Measurements from ENCODE around the gene SLC35F3.

Gene SLC35F3

GRCh38 chr1:234078143-234078542 lies 173.7 kb downstream of the SLC35F3 start:
- no peak for TF ChIP-seq EZH2phosphoT487 (IDR thresholded peaks at IDR 0.05; ENCODE audit: borderline replicate concordance, low read length)
- TF ChIP-seq, protein P1, sequence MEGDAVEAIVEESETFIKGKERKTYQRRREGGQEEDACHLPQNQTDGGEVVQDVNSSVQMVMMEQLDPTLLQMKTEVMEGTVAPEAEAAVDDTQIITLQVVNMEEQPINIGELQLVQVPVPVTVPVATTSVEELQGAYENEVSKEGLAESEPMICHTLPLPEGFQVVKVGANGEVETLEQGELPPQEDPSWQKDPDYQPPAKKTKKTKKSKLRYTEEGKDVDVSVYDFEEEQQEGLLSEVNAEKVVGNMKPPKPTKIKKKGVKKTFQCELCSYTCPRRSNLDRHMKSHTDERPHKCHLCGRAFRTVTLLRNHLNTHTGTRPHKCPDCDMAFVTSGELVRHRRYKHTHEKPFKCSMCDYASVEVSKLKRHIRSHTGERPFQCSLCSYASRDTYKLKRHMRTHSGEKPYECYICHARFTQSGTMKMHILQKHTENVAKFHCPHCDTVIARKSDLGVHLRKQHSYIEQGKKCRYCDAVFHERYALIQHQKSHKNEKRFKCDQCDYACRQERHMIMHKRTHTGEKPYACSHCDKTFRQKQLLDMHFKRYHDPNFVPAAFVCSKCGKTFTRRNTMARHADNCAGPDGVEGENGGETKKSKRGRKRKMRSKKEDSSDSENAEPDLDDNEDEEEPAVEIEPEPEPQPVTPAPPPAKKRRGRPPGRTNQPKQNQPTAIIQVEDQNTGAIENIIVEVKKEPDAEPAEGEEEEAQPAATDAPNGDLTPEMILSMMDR (IDR thresholded peaks at IDR 0.05; ENCODE audit: low read depth, low read length, poor library complexity, severe bottlenecking) = no peak
- no peak overlapping the region for H3K27ac ChIP-seq (ENCODE audit: low read depth, low read length)

GRCh38 chr1:234079896-234080295 lies 175.4 kb downstream of the SLC35F3 start:
- H3K4me2 ChIP-seq (ENCODE audit: low read length) = no peak overlapping the region
- H3K4me3 ChIP-seq (ENCODE audit: low read length) = no peak overlapping the region
- H3K27me3 ChIP-seq (ENCODE audit: control insufficient read depth, low read length) = 0 out of 2 replicates have a peak, but pooled peaks cover 2% of the 10 kb centered on the region
- TF ChIP-seq, protein P1 (IDR thresholded peaks at IDR 0.05; ENCODE audit: low read depth, low read length, poor library complexity, severe bottlenecking) = no peak
- no peak for TF ChIP-seq EZH2phosphoT487 (IDR thresholded peaks at IDR 0.05; ENCODE audit: borderline replicate concordance, low read length)
- no peaks in the 10 kb centered on the region for H3K9me2 ChIP-seq (replicated peaks; ENCODE audit: control insufficient read depth, low read length)
- no peaks in the 10 kb centered on the region for H4K20me1 ChIP-seq (ENCODE audit: control insufficient read depth, insufficient read depth, low read depth, low read length)
- no peaks in the 10 kb centered on the region for H3K79me2 ChIP-seq (ENCODE audit: control insufficient read depth, low read length)
- H3K27ac ChIP-seq (ENCODE audit: low read depth, low read length) = no peak overlapping the region
- H3F3A ChIP-seq (ENCODE audit: control insufficient read depth, insufficient read depth) = no peaks in the 10 kb centered on the region
- H3K9me3 ChIP-seq (ENCODE audit: control insufficient read depth, insufficient read depth, low read length) = no peaks in the 10 kb centered on the region
- H3K36me3 ChIP-seq (ENCODE audit: control insufficient read depth, low read length) = no peaks in the 10 kb centered on the region
- H3K4me1 ChIP-seq (ENCODE audit: control insufficient read depth, low read length) = no peaks in the 10 kb centered on the region

More at GRCh38 chr1:234078143-234078542, 173.7 kb downstream of the SLC35F3 start:
- Histone ChIP-seq H3K4me3 (ENCODE audit: low read length) (no peak overlapping the region), H3K9me2 (replicated peaks; ENCODE audit: control insufficient read depth, low read length) (no peaks in the 10 kb centered on the region), H3K9me3 (ENCODE audit: control insufficient read depth, insufficient read depth, low read length) (no peaks in the 10 kb centered on the region), H3K79me2 (ENCODE audit: control insufficient read depth, low read length) (no peaks in the 10 kb centered on the region), H4K20me1 (ENCODE audit: control insufficient read depth, insufficient read depth, low read depth, low read length) (no peaks in the 10 kb centered on the region), H3F3A (ENCODE audit: control insufficient read depth, insufficient read depth) (no peaks in the 10 kb centered on the region), H3K4me1 (ENCODE audit: control insufficient read depth, low read length) (no peaks in the 10 kb centered on the region), H3K4me2 (ENCODE audit: low read length) (no peak overlapping the region), H3K36me3 (ENCODE audit: control insufficient read depth, low read length) (no peaks in the 10 kb centered on the region), H3K27me3 (ENCODE audit: control insufficient read depth, low read length) (0 out of 2 replicates have a peak, but pooled peaks cover under 1% of the 10 kb centered on the region)

DNA sequence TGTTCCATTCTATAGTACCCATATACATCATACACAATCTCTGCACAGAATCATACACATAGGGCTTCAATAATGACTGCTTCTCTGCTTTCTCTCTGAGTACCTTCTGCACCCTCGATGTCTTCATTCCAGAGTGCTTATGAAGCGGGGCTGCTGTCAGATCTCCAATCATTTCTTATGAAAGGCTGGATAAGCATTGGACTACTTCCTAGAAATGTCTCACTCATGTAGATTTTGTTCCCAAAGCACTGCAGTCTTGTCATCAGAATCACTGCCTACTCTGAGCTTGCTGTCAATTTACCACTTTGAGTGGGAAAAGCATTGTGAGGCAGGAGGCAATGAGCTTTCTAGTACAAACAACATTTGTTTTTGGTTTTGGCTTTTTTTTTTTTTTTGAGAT lies 179.0 kb downstream of the SLC35F3 start:
- TF ChIP-seq, protein P1 (IDR thresholded peaks at IDR 0.05; ENCODE audit: low read depth, low read length, poor library complexity, severe bottlenecking) = no peak
- TF ChIP-seq EZH2phosphoT487 (IDR thresholded peaks at IDR 0.05; ENCODE audit: borderline replicate concordance, low read length) = no peak
- H3K9me3 ChIP-seq (ENCODE audit: control insufficient read depth, insufficient read depth, low read length) = no peaks in the 10 kb centered on the region
- H3K4me2 ChIP-seq (ENCODE audit: low read length) = no peak overlapping the region
- no peaks in the 10 kb centered on the region for H3K36me3 ChIP-seq (ENCODE audit: control insufficient read depth, low read length)
- H3F3A ChIP-seq (ENCODE audit: control insufficient read depth, insufficient read depth) = no peaks in the 10 kb centered on the region
- H3K79me2 ChIP-seq (ENCODE audit: control insufficient read depth, low read length) = no peaks in the 10 kb centered on the region
- no peaks in the 10 kb centered on the region for H3K4me1 ChIP-seq (ENCODE audit: control insufficient read depth, low read length)
- no peak overlapping the region for H3K27ac ChIP-seq (ENCODE audit: low read depth, low read length)
- H3K27me3 ChIP-seq (ENCODE audit: control insufficient read depth, low read length) = 0 out of 2 replicates have a peak, but pooled peaks cover 2% of the 10 kb centered on the region
- H4K20me1 ChIP-seq (ENCODE audit: control insufficient read depth, insufficient read depth, low read depth, low read length) = no peaks in the 10 kb centered on the region
- no peak overlapping the region for H3K4me3 ChIP-seq (ENCODE audit: low read length)
- H3K9me2 ChIP-seq (replicated peaks; ENCODE audit: control insufficient read depth, low read length) = no peaks in the 10 kb centered on the region
